ENCODE data around the gene COL18A1. TPM values are rescaled to one million over a fixed set of nuclear protein-coding genes. Genes with fewer than 3 reads are reported as not detected.

The COL18A1 gene
- total RNA-seq, 1 donor from 2014 or later = 52.6 TPM

GRCh38 chr21:45433301-45433700 is 28.3 kb downstream of the COL18A1 start:
- TF ChIP-seq CTCF (IDR thresholded peaks at IDR 0.05) = no peak
- no peak for TF ChIP-seq EZH2phosphoT487 (IDR thresholded peaks at IDR 0.05)
- TF ChIP-seq EZH2 (IDR thresholded peaks at IDR 0.05) = no peak
- Histone ChIP-seq H4K20me1 (ENCODE audit: low read depth) (peaks cover 82% of the 10 kb centered on the region), H3K79me2 (ENCODE audit: low read depth) (peaks cover 80% of the 10 kb centered on the region), H3K4me3 (no peak overlapping the region), H3K9me3 (ENCODE audit: low read depth) (no peaks in the 10 kb centered on the region), H3K9ac (no peak overlapping the region), H2AFZ (replicated peaks) (no peak overlapping the region), H3F3A (ENCODE audit: low read depth) (peaks cover 13% of the 10 kb centered on the region), H3K27ac (no peak overlapping the region), H3K4me2 (no peak overlapping the region), H3K36me3 (no peaks in the 10 kb centered on the region), H3K27me3 (no peaks in the 10 kb centered on the region), H3K4me1 (peaks cover 16% of the 10 kb centered on the region)
- Mint-ChIP-seq H3K9me3 (no peaks in the 10 kb centered on the region), H3K27me3 (ENCODE audit: insufficient read depth, low read depth) (peaks cover 5% of the 10 kb centered on the region), H3K4me3 (no peak overlapping the region), H3K27ac (no peak overlapping the region), H3K36me3 (no peaks in the 10 kb centered on the region), H3K4me1 (peaks cover 48% of the 10 kb centered on the region)
- DNase-seq (ENCODE audit: low spot score) = no peak

- H3K4me1 Mint-ChIP-seq = peaks cover 47% of the 10 kb centered on the region
- Histone ChIP-seq H4K20me1 (ENCODE audit: low read depth) (peaks cover 82% of the 10 kb centered on the region), H3K79me2 (ENCODE audit: low read depth) (peaks cover 80% of the 10 kb centered on the region), H3K27me3 (no peaks in the 10 kb centered on the region), H3K9ac (no peak overlapping the region), H3K4me3 (no peak overlapping the region), H3K36me3 (no peaks in the 10 kb centered on the region), H3K9me3 (ENCODE audit: low read depth) (no peaks in the 10 kb centered on the region), H3K4me1 (peaks cover 16% of the 10 kb centered on the region), H2AFZ (replicated peaks) (no peak overlapping the region), H3K4me2 (no peak overlapping the region), H3F3A (ENCODE audit: low read depth) (peaks cover 18% of the 10 kb centered on the region), H3K27ac (no peak overlapping the region)
- H3K9me3 Mint-ChIP-seq = no peaks in the 10 kb centered on the region
- H3K36me3 Mint-ChIP-seq = no peaks in the 10 kb centered on the region
- no peak for DNase-seq (ENCODE audit: low spot score)
- H3K4me3 Mint-ChIP-seq = no peak overlapping the region
- H3K27ac Mint-ChIP-seq = no peak overlapping the region
- TF ChIP-seq EZH2phosphoT487 (IDR thresholded peaks at IDR 0.05) (no peak), EZH2 (IDR thresholded peaks at IDR 0.05) (no peak), CTCF (IDR thresholded peaks at IDR 0.05) (no peak)
- H3K27me3 Mint-ChIP-seq (ENCODE audit: insufficient read depth, low read depth) = peaks cover 5% of the 10 kb centered on the region
Observed at GRCh38 chr21:45433911-45434644, 29.1 kb downstream of the COL18A1 start.

DNA sequence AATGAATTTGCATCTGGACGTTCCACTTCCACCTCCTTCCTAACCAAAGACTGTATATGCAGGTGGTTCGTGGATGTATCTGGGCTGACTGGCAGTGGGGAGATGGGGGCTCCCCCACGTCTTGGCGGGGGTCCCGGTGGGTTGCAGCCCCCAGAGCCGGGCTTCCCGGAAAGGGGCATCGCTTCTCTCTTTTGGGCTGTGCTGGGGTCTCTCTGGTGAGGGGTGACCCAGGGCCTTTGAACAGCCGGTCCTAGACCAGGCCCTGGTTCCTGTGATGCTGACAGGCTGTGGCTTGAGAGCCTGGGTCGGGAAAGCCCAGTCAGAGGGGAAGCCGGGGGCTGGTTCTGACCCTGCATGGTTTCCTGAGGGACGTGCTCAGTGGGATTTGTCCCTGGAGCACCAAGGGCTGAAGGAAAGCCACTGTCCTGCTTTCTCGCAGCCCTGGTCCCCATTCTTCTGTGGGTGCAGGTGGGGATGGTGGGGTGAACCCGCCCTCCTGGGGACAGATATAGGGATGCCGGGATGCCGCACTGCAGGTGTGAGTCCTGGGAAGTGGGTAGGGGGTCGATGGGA is 29.8 kb downstream of the COL18A1 start:
- Histone ChIP-seq H3K9ac (no peak overlapping the region), H3K9me3 (ENCODE audit: low read depth) (no peaks in the 10 kb centered on the region), H3F3A (ENCODE audit: low read depth) (peaks cover 16% of the 10 kb centered on the region), H3K36me3 (no peaks in the 10 kb centered on the region), H3K79me2 (ENCODE audit: low read depth) (peaks cover 80% of the 10 kb centered on the region), H3K27ac (no peak overlapping the region), H3K4me1 (peaks cover 16% of the 10 kb centered on the region), H3K4me2 (no peak overlapping the region), H2AFZ (replicated peaks) (no peak overlapping the region), H3K4me3 (no peak overlapping the region), H4K20me1 (ENCODE audit: low read depth) (peaks cover 81% of the 10 kb centered on the region), H3K27me3 (no peaks in the 10 kb centered on the region)
- no peak overlapping the region for H3K4me3 Mint-ChIP-seq
- DNase-seq (ENCODE audit: low spot score) = no peak
- peaks cover 5% of the 10 kb centered on the region for H3K27me3 Mint-ChIP-seq (ENCODE audit: insufficient read depth, low read depth)
- no peaks in the 10 kb centered on the region for H3K9me3 Mint-ChIP-seq
- peaks cover 44% of the 10 kb centered on the region for H3K4me1 Mint-ChIP-seq
- H3K27ac Mint-ChIP-seq = no peak overlapping the region
- no peak for TF ChIP-seq EZH2 (IDR thresholded peaks at IDR 0.05)
- no peak for TF ChIP-seq EZH2phosphoT487 (IDR thresholded peaks at IDR 0.05)
- no peak for TF ChIP-seq CTCF (IDR thresholded peaks at IDR 0.05)
- no peaks in the 10 kb centered on the region for H3K36me3 Mint-ChIP-seq
